Sciatic nerve (tissue), 2 donors: Measurements from ENCODE around the gene LCMT1. TPM values are rescaled to one million over a fixed set of nuclear protein-coding genes. Genes with fewer than 3 reads are reported as not detected.
"Not testable (repeated sequence)": the region's sequence is repeated elsewhere in the genome, so short reads cannot be mapped to it uniquely, and the experiment has no call there.

ENCODE experiments used
- ATAC-seq: fragments of 200-7000 bp; cut with Tn5 transposase; one replicate; pipeline ENCODE4 v1.9.1; 2020; ENCODE audit warnings: mild to moderate bottlenecking, moderate library complexity
- DNase-seq: peaks from one replicate; pipeline ENCODE4 v3.0.0-alpha.2; 2020; ENCODE audit warnings: low spot score
- intact Hi-C: fragments of 100-400 bp; cut with DNase I; formaldehyde crosslinking; loops from one replicate; pipeline ENCODE4 v1.14.2; 2022
- total RNA-seq: library from RNA; stranded (reverse); fragmentation: NEBNext Ultra II Directional; extraction: Animal tissue kit (Norgen Biotek cat#: 25700); gene quantifications from one replicate; pipeline ENCODE4 v1.2.1, GENCODE V29; 2021
- donor health status: DM: no; HTN: no; CAD: no.
- donor health status: DM: no; HTN: no; CAD: no.

Gene LCMT1
- total RNA-seq, 1 donor from 2014 or later: 32.7 TPM

- ATAC-seq: no peak
- DNase-seq: no peak
- intact Hi-C loops: no loop called here
Observed at GRCh38 chr16:25177512-25177830, 65.9 kb downstream of the LCMT1 start.

GRCh38 chr16:25177831-25178688 lies 66.5 kb downstream of the LCMT1 start:
- intact Hi-C loops: no loop called here
- peak; percentile 32 for ATAC-seq

GRCh38 chr16:25181236-25181635 lies 69.7 kb downstream of the LCMT1 start:
- ATAC-seq, DNase-seq, intact Hi-C loops: not testable (repeated sequence)

More at GRCh38 chr16:25177831-25178688, 66.5 kb downstream of the LCMT1 start:
- no peak for DNase-seq

DNA sequence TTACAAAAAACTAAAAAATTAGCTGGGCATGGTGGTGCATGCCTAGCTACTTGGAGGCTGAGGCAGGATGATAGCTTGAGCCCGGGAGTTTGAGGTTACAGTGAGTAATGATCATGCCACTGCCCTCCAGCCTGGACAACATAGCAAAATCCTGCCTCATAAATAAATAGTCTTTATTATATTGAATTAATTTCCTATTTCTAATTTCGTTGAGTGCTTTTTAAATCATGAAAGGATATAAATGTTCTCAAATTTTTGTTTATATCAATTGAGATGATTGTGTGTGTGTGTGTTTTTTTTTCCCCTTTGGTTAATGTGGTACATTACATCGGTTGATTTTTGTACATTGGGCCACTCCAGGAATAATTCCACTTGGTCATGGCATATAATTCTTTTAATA lies 73.2 kb downstream of the LCMT1 start:
- ATAC-seq (no peak), DNase-seq (no peak)
- intact Hi-C loops: no loop called here

DNA sequence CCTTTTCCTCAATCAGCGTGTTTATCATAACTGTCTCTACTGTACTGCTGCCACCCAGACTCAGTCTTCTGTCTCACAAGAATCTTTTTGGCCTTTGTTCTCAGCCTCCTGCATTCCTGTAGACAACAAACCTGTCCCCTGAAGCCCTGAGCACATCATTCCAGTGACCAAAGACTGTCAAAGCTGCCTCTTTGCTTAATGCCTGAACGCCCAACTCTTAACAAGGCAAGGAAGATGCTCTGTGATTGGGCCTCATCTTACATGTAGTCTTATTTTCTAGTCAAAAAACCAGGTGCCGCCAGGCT lies 75.9 kb downstream of the LCMT1 start:
- intact Hi-C loops: no loop called here
- no peak for DNase-seq
- ATAC-seq: no peak

GRCh38 chr16:25189305-25189704 lies 77.8 kb downstream of the LCMT1 start:
- ATAC-seq (no peak), DNase-seq (no peak)
- intact Hi-C loops: no loop called here

GRCh38 chr16:25192096-25192495 lies 80.6 kb downstream of the LCMT1 start:
- DNase-seq (no peak), ATAC-seq (no peak)
- intact Hi-C loops: no loop called here

DNA sequence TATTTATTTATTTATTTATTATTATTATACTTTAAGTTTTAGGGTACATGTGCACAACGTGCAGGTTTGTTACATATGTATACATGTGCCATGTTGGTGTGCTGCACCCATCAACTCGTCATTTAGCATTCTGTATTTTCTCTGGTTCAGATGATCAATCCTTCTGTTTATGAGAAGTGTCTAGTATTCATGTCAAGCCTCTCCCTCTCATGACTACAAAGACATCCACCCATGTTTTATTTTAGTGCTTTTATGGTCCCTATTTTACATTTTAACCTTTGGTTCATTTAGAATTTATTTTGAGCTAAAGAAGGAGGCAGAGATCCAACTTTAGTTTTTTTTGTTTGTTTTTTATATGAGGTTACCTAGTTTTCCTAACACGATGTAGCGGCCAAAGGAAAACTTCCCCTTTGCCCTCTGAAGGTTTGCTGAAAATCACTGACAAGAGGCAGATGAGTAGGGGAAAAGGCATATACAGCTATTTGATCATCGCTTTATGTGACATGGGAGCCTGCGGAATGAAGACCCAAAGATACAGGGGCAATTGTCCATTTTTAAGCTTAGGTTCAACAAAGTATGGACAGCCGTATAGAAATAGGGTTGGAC lies 82.8 kb downstream of the LCMT1 start:
- DNase-seq (no peak), ATAC-seq (no peak)
- intact Hi-C loops: no loop called here

- no peak for ATAC-seq
- no peak for DNase-seq
- intact Hi-C loops: no loop called here
Observed at GRCh38 chr16:25198021-25198420, 86.5 kb downstream of the LCMT1 start.

- no peak for ATAC-seq
- DNase-seq: no peak
- intact Hi-C loops: no loop called here
Observed at GRCh38 chr16:25199457-25199856, 87.9 kb downstream of the LCMT1 start.

- ATAC-seq (no peak), DNase-seq (no peak)
- intact Hi-C loops: no loop called here
Observed at GRCh38 chr16:25210758-25211157, 99.2 kb downstream of the LCMT1 start.

- intact Hi-C loops: no loop called here
- ATAC-seq: no peak
Observed at GRCh38 chr16:25212636-25213035, 101.1 kb downstream of the LCMT1 start.

DNA sequence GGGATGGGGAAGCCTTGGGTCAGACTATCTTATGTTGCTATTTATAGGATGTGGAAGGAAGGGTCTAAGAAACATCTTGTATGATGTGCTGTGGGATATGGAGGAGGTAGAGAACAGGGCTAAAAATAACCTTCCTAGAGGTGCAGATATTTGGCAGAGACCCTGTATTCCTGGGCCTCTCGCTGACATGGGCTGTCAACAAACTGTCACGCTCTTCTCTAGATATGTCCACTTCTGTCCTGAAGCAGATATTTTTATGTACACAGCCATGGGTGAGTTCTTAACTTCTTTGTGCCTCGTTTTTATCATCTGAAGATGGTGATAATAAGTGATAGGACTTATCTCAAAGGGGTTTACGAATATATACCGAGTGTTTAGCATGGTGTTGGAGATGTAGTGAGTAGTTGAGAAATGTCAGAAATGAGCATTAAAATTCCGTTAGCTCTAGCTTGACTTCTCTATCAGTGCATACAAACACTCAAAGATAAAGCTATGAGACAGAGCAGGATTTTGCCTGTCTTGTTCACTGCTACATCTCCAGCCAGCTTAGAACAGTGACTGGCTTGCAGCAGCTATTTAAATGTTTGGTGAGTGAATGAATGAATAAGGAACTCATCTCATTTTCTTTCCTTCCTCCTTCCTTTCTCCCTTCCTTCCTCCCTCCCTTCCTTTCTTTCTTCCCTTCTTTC lies 102.3 kb downstream of the LCMT1 start:
- ATAC-seq: no peak
- no peak for DNase-seq
- intact Hi-C loops: no loop called here

More at GRCh38 chr16:25212636-25213035, 101.1 kb downstream of the LCMT1 start:
- no peak for DNase-seq

DNA sequence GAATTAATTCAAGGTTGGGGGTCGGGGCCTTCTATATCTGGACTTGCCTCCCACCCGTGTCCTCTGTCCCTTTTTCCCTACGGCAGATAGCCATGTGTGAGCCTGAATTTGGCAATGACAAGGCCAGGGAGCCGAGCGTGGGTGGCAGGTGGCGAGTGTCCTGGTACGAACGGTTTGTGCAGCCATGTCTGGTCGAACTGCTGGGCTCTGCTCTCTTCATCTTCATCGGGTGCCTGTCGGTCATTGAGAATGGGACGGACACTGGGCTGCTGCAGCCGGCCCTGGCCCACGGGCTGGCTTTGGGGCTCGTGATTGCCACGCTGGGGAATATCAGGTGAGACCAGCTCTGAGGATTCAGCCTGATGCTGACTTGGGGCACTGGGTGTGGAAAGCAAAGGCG lies 105.6 kb downstream of the LCMT1 start:
- intact Hi-C loops: no loop called here
- ATAC-seq: no peak
- no peak for DNase-seq

DNA sequence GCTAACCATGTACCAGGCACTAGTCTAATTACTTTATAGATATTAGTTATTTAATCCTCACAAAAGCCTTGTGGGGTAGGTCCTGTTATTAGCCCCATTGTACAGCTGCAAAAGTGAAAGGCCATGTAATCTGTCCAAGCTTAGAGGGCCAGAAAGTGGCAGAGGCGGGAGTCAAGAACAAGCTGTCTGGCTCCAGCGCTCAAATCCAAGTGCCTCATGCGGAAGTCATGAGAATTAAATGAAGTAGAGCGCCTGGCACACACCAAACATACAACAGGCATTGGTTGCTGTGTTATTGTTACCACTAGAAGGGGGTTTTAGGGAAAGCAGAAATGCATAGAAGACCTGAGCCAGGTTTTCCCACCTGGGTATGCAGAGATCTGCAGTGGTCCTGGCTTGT lies 106.4 kb downstream of the LCMT1 start:
- no peak for ATAC-seq
- intact Hi-C loops: no loop called here
- no peak for DNase-seq

DNA sequence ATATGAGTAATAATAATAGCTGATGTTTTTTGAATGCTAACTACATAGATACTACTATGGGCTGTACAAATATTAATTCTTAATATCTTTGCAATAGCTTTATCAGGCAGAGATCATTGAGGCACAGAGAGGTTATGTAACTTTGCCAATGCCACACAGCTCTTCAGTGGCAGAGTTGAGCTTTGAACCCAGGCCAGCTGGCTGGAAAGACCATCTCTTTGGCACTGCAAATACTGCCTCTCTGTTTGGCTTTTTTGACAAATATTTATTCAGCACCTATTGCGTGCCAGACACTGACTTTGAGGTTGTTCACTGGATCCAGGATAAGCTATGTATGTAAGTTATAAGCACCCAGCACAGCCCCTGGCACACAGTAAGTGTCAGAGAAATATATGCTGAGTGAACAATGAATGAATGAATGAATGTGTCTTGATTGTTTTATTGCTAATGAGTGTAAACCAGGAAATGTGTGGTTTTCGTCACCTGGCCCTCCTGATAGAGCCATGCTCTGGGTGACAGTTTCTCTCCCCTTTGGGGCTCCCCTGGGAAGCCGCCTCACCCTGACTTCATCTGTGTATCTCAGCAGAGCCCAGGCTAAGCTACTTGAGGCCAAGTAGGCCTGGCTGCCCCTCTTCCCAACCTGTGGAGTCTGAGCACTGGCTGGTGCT lies 107.7 kb downstream of the LCMT1 start:
- intact Hi-C loops: no loop called here
- ATAC-seq (no peak), DNase-seq (no peak)

DNA sequence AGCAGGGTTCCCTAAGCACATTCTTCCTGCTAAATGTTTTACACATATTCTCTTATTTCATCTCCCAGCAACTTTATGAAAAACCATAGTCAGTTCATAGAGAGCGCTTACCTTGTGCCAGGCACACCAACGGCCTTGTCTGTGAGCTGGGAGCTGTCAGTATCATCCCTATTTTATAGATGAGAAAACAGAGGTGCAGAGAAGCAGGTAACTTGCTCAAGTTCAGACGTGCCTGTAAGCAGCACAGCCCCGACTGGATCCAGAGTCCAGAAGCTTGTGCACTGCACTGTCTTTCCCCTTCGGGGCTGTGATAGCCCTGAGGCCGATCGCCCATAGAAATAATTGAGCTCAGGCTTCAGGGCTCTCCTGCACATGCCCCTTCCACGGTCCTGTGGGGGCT lies 111.4 kb downstream of the LCMT1 start:
- no peak for ATAC-seq
- intact Hi-C loops: loop anchor here (10.0 kb wide), 1 partner anchor 158 kb away; no protein-coding TSS in a partner anchor
- peak; percentile 5 for DNase-seq

- DNase-seq (no peak), ATAC-seq (no peak)
- intact Hi-C loops: loop anchor here (10.0 kb wide), 1 partner anchor 159 kb away; no protein-coding TSS in a partner anchor
Observed at GRCh38 chr16:25223964-25224363, 112.4 kb downstream of the LCMT1 start.

- ATAC-seq: no peak
- intact Hi-C loops: loop anchor here (10.0 kb wide), 1 partner anchor 160 kb away; no protein-coding TSS in a partner anchor
Observed at GRCh38 chr16:25224731-25225319, 113.3 kb downstream of the LCMT1 start.

More at GRCh38 chr16:25224731-25225319, 113.3 kb downstream of the LCMT1 start:
- no peak for DNase-seq
